Fibroblast of the aortic adventitia (primary cell): ENCODE results near the gene SUCLG1. TPM values are rescaled to one million over a fixed set of nuclear protein-coding genes. Genes with fewer than 3 reads are reported as not detected.

ENCODE experiments used
- DNase-seq: peaks from one replicate; pipeline ENCODE4 v3.0.0-alpha.2; 2010; ENCODE audit warnings: low read depth
- H3K4me3 ChIP-seq: 2 replicates; pipeline ENCODE4 v1.5.1; 2011; ENCODE audit warnings: low read depth, mild to moderate bottlenecking, control low read depth, low read length, moderate library complexity
- total RNA-seq: library from RNA; depleted of rRNA; stranded (reverse); fragments of >200 nt; gene quantifications from 2 replicates; pipeline ENCODE4 v1.2.3, GENCODE V29; 2012; ENCODE audit warnings: low replicate concordance
- TF ChIP-seq, protein P1 (sequence below): IDR thresholded peaks from 2 replicates; pipeline ENCODE4 v1.5.1; 2011; ENCODE audit warnings: mild to moderate bottlenecking, low read length, control low read depth, inconsistent platforms; ENCODE audit not compliant: insufficient read depth

Gene SUCLG1
- total RNA-seq, 1 donor, result 44.9 TPM

- DNase-seq, result peak; percentile 68
- no peak overlapping the region for H3K4me3 ChIP-seq
- TF ChIP-seq, protein P1, sequence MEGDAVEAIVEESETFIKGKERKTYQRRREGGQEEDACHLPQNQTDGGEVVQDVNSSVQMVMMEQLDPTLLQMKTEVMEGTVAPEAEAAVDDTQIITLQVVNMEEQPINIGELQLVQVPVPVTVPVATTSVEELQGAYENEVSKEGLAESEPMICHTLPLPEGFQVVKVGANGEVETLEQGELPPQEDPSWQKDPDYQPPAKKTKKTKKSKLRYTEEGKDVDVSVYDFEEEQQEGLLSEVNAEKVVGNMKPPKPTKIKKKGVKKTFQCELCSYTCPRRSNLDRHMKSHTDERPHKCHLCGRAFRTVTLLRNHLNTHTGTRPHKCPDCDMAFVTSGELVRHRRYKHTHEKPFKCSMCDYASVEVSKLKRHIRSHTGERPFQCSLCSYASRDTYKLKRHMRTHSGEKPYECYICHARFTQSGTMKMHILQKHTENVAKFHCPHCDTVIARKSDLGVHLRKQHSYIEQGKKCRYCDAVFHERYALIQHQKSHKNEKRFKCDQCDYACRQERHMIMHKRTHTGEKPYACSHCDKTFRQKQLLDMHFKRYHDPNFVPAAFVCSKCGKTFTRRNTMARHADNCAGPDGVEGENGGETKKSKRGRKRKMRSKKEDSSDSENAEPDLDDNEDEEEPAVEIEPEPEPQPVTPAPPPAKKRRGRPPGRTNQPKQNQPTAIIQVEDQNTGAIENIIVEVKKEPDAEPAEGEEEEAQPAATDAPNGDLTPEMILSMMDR, result no peak
Observed at GRCh38 chr2:84427235-84428138, 31.6 kb downstream of the SUCLG1 start.

GRCh38 chr2:84425310-84425709 lies 33.8 kb downstream of the SUCLG1 start:
- TF ChIP-seq, protein P1, result no peak
- H3K4me3 ChIP-seq, result no peak overlapping the region
- DNase-seq, result no peak

DNA sequence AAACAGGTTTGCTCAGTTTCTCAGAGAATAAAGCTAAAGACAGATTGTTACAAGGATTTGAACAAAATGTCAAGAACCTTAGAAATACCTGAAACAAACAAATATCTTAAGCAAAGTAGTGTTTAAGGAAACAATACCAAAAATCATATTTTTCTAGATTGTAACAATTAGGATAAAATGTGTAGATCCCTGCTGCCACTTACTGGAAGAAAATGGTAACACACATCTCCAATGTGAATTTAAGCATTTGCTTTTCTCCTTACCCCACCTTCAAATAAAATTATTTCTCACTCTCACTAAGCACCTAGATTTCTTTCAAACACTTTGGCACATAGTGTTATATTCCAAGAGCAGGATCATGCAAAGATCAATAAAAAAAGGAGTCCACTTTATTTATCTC lies 34.9 kb downstream of the SUCLG1 start:
- peak; percentile 44 for DNase-seq
- H3K4me3 ChIP-seq, result no peak overlapping the region
- TF ChIP-seq, protein P1, result peak; percentile 56

DNA sequence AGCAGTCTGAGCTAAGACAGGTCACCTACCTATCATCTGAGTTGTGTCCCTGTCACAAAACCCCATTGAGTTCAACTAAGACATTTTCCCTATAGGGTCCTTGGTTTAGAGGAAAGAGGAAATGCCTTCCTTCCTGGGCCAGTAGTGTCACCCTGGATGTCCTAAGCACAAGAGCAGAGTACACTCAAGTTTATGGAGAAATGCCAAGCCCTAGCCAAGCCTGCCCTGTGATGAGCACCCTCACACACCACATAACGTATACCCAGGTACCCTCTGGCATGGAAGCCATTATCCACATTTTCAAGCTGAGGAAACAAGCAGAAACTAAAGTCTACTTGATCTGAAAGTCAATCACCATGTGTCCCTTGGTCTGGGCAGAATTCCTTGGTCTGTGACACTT lies 37.3 kb downstream of the SUCLG1 start:
- TF ChIP-seq, protein P1, result no peak
- no peak for DNase-seq
- H3K4me3 ChIP-seq, result no peak overlapping the region

DNA sequence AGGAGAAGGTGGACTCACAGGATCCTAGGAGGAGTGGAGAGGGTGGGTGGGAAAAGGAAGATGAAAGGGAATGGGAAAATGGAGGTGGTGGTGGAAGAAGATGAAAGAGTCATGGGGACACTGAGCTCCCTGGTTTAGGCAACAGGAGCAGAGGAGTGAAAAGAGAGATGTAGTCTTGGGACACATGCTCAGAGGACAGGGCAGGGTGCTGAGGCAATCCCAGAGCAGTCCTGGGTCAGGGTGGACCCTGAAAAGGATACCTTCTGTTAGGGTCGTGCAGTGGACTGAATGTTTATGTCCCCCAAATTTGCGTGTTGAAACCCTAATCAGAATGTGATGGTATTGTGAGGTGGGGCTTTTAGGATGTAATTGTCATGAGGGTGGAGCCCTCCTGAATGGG lies 37.9 kb downstream of the SUCLG1 start:
- no peak overlapping the region for H3K4me3 ChIP-seq
- TF ChIP-seq, protein P1, result no peak
- DNase-seq, result no peak

- no peak overlapping the region for H3K4me3 ChIP-seq
- no peak for DNase-seq
- TF ChIP-seq, protein P1, result no peak
Observed at GRCh38 chr2:84417453-84418145, 41.5 kb downstream of the SUCLG1 start.
